Measurements from ENCODE around the gene ADAM12. TPM values are rescaled to one million over a fixed set of nuclear protein-coding genes. Genes with fewer than 3 reads are reported as not detected.

The ADAM12 gene
- total and polyA plus RNA-seq, 8 donors, result 0.03 to 3.7 (median 0.15) TPM

DNA sequence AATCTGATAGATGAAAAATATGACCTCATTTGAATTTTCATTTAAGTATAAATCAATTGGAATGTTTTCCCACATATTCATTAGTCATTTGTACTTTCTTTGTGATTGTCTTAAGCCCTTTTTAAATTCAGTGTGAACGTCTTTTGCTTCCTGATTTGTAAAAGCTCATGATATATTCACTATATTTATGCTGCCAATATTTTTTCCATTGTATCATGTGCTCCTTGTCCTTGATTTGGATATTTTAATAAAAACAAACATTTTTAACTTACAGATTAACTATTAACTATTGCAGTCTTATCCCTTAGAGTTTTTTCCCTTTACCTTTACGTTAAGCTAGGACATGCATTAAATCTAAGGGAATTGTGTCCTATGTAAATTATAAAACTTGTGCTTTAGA is 157.7 kb downstream of the ADAM12 start:
- TF ChIP-seq, protein P1, sequence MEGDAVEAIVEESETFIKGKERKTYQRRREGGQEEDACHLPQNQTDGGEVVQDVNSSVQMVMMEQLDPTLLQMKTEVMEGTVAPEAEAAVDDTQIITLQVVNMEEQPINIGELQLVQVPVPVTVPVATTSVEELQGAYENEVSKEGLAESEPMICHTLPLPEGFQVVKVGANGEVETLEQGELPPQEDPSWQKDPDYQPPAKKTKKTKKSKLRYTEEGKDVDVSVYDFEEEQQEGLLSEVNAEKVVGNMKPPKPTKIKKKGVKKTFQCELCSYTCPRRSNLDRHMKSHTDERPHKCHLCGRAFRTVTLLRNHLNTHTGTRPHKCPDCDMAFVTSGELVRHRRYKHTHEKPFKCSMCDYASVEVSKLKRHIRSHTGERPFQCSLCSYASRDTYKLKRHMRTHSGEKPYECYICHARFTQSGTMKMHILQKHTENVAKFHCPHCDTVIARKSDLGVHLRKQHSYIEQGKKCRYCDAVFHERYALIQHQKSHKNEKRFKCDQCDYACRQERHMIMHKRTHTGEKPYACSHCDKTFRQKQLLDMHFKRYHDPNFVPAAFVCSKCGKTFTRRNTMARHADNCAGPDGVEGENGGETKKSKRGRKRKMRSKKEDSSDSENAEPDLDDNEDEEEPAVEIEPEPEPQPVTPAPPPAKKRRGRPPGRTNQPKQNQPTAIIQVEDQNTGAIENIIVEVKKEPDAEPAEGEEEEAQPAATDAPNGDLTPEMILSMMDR (IDR thresholded peaks at IDR 0.05), result no peak
- H3K4me1 ChIP-seq, result no peaks in the 10 kb centered on the region
- DNase-seq (no peak), ATAC-seq (no peak), FAIRE-seq (no peak)
- WGBS, 2 donors, result 34 to 36% methylated on average over 2 of the region's 2 CpGs
- no peaks in the 10 kb centered on the region for H3K36me3 ChIP-seq
- no peaks in the 10 kb centered on the region for H3K27me3 ChIP-seq
- no peak overlapping the region for H3K4me3 ChIP-seq
- intact Hi-C loops (cut with DNase I), result no loop called here
- H3K9me3 ChIP-seq, result no peaks in the 10 kb centered on the region
- no peak overlapping the region for H3K27ac ChIP-seq

DNA sequence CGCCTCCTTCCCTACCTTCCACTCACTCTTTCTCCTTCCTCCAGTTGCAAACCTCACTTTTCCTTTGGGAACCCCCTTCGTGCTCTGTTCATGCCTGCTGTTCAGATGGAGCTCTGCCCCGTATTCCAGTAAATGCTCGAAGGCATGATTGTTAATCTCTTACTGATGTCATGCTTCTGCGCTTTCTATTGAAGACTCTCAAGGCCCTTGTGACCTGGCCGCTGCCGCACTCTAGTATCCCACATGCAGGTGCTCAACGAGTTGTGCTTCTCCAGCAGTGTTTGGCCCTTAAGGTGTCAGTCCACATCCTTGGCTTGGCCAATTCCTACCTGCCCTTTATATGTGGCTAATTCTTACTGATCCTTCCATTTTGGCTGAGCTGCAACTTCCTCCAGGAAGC is 158.6 kb downstream of the ADAM12 start:
- Histone ChIP-seq H3K4me1 (no peaks in the 10 kb centered on the region), H3K9me3 (no peaks in the 10 kb centered on the region), H3K27ac (no peak overlapping the region), H3K36me3 (no peaks in the 10 kb centered on the region), H3K27me3 (no peaks in the 10 kb centered on the region), H3K4me3 (no peak overlapping the region)
- ATAC-seq (no peak), FAIRE-seq (no peak), DNase-seq (no peak)
- WGBS, 2 donors, result 72 to 80% methylated on average over 8 of the region's 8 CpGs
- intact Hi-C loops (cut with DNase I), result no loop called here
- TF ChIP-seq, protein P1 (IDR thresholded peaks at IDR 0.05), result no peak

DNA sequence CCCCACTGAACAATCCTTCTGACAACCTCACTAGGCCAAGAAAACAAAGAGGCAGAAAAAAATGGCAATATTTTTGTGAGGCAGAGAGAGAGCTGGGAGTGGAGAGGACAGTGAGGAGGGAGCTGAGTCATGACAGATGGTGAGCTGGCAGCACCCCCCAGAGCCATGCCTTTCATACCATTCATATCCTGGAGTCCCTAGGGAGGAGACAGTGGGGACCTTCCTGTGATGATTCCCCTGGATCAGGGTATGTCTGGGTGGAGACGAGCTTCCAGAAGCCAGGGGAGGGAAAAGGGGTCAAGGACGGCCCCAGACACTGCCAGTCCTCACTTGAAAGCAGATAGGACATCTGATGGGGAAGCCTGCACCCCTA is 160.5 kb downstream of the ADAM12 start:
- ATAC-seq, result no peak

DNA sequence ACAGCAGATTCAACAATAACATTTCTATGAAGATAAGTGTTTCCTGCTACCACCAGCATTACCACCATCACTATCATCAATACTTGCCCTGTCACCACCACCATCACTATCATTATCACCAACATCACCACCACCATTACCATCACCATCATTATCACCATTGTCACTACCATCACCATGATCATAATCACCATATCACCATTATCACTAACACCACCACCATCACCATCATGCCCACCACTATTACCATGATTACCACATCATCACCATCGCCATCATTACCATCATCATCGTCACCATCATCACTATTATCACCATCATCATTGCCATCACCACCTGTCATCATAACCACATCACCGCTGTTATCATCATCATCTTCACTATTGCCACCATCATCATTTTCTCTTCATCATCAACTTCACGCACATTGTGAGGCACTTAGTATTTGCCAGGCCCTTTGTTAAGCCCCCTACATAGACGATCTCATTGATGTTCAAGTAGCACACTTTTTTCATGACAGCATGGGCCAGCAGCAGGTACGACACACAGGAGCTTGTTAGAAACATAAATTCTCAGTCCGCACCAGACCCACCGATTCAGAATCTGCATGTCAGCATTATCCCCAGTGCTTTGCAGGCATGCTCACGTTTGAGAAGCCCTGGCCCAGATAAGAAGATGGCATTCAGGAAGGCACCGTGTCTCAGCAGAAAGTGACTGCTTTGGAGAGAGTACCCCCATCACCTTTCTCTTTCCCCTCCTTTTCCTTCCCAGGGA is 161.1 kb downstream of the ADAM12 start:
- TF ChIP-seq, protein P1 (IDR thresholded peaks at IDR 0.05), result no peak
- Histone ChIP-seq H3K36me3 (no peaks in the 10 kb centered on the region), H3K4me1 (no peaks in the 10 kb centered on the region), H3K27ac (no peak overlapping the region), H3K4me3 (no peak overlapping the region), H3K27me3 (no peaks in the 10 kb centered on the region), H3K9me3 (no peaks in the 10 kb centered on the region)
- ATAC-seq (no peak), FAIRE-seq (no peak), DNase-seq (no peak)
- 75 to 85% methylated on average over 10 of the region's 10 CpGs for WGBS, 2 donors
- intact Hi-C loops (cut with DNase I), result no loop called here

More for the DNA sequence above, 160.5 kb downstream of the ADAM12 start:
- Histone ChIP-seq H3K4me1 (no peaks in the 10 kb centered on the region), H3K36me3 (no peaks in the 10 kb centered on the region), H3K27ac (no peak overlapping the region), H3K27me3 (no peaks in the 10 kb centered on the region), H3K4me3 (no peak overlapping the region), H3K9me3 (no peaks in the 10 kb centered on the region)
- TF ChIP-seq, protein P1 (IDR thresholded peaks at IDR 0.05), result no peak
- intact Hi-C loops (cut with DNase I), result no loop called here
- DNase-seq (no peak), FAIRE-seq (no peak)
- WGBS, 2 donors, result 54 to 68% methylated on average over 2 of the region's 2 CpGs

DNA sequence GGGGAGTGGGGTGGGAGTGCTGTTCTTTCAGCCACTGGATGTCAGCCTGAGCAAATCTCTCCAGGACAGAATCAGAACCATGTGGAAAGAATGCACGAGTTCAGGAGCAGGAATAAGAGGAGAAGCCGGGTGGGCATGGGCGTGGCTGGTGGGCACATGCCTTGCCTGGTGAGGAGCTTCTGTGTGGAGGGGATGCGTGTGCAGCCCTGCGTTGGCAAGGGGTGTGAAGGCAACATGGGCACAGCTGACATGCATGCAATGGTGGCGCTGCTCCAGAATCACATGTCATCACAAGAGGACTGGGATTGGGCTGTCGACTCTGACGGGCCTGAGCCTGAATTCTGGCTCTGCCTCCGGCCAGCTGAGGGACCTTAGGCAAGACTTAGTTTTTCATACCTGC is 162.1 kb downstream of the ADAM12 start:
- Histone ChIP-seq H3K27ac (no peak overlapping the region), H3K36me3 (no peaks in the 10 kb centered on the region), H3K9me3 (no peaks in the 10 kb centered on the region), H3K27me3 (no peaks in the 10 kb centered on the region), H3K4me3 (no peak overlapping the region), H3K4me1 (no peaks in the 10 kb centered on the region)
- TF ChIP-seq, protein P1 (IDR thresholded peaks at IDR 0.05), result no peak
- 62 to 67% methylated on average over 9 of the region's 9 CpGs for WGBS, 2 donors
- DNase-seq, result no peak
- FAIRE-seq, result no peak
- intact Hi-C loops (cut with DNase I), result no loop called here
- ATAC-seq, result peak in 1 of 4 donors; percentile 18
